ENCODE results near the gene OTOP3.

The OTOP3 gene

GRCh38 chr17:74916851-74917199 is 18.9 kb upstream of the OTOP3 start:
- DNase-seq (ENCODE audit: low read depth): no peak

- no peak for DNase-seq (ENCODE audit: low read depth)
Observed at GRCh38 chr17:74917430-74917829, 18.3 kb upstream of the OTOP3 start.

- DNase-seq (ENCODE audit: low read depth): no peak
Observed at GRCh38 chr17:74918906-74919305, 16.8 kb upstream of the OTOP3 start.

GRCh38 chr17:74919440-74920305 is 16.0 kb upstream of the OTOP3 start:
- no peak for DNase-seq (ENCODE audit: low read depth)

- no peak for DNase-seq (ENCODE audit: low read depth)
Observed at GRCh38 chr17:74920306-74920620, 15.4 kb upstream of the OTOP3 start.

- no peak for DNase-seq (ENCODE audit: low read depth)
Observed at GRCh38 chr17:74920642-74921025, 15.1 kb upstream of the OTOP3 start.

- no peak for DNase-seq (ENCODE audit: low read depth)
Observed at GRCh38 chr17:74921026-74921681, 14.5 kb upstream of the OTOP3 start.

GRCh38 chr17:74921769-74922168 is 13.9 kb upstream of the OTOP3 start:
- no peak for DNase-seq (ENCODE audit: low read depth)

- no peak for DNase-seq (ENCODE audit: low read depth)
Observed at GRCh38 chr17:74922172-74922571, 13.5 kb upstream of the OTOP3 start.

- no peak for DNase-seq (ENCODE audit: low read depth)
Observed at GRCh38 chr17:74922694-74923537, 12.8 kb upstream of the OTOP3 start, which contains the start of gene USH1G. TSS of gene USH1G (minus strand) at chr17:74923255. CDS start at chr17:74923073, 182 bp downstream.

GRCh38 chr17:74923538-74924249 is 12.0 kb upstream of the OTOP3 start:
- no peak for DNase-seq (ENCODE audit: low read depth)

GRCh38 chr17:74924250-74924948 is 11.3 kb upstream of the OTOP3 start, which contains the start of gene OTOP2:
TSS of gene OTOP2 (plus strand) at chr17:74924273. CDS start at chr17:74924633, 360 bp downstream.
- DNase-seq (ENCODE audit: low read depth): no peak

GRCh38 chr17:74925242-74925641 is 10.5 kb upstream of the OTOP3 start:
- DNase-seq (ENCODE audit: low read depth): no peak

GRCh38 chr17:74928786-74929185 is 6.9 kb upstream of the OTOP3 start:
- DNase-seq (ENCODE audit: low read depth): no peak

- no peak for DNase-seq (ENCODE audit: low read depth)
Observed at GRCh38 chr17:74930535-74931036, 5.1 kb upstream of the OTOP3 start.

- DNase-seq (ENCODE audit: low read depth): no peak
Observed at GRCh38 chr17:74935048-74935447, 650 bp upstream of the OTOP3 start.

GRCh38 chr17:74936470-74936799 is 737 bp downstream of the OTOP3 start:
- no peak for DNase-seq (ENCODE audit: low read depth)

GRCh38 chr17:74937064-74938051 is 1.7 kb downstream of the OTOP3 start:
- DNase-seq (ENCODE audit: low read depth): no peak

- no peak for DNase-seq (ENCODE audit: low read depth)
Observed at GRCh38 chr17:74938194-74938950, 2.7 kb downstream of the OTOP3 start.
